GM12865 (cell line): ENCODE data around the gene PDE10A.

ENCODE experiments used
- DNase-seq: peaks from one replicate; pipeline ENCODE4 v3.0.0; 2010; ENCODE audit warnings: low read depth
- H3K4me3 ChIP-seq: 2 replicates; pipeline ENCODE4 v1.5.1; 2011; ENCODE audit warnings: mild to moderate bottlenecking, low read depth, low read length, control low read depth
- TF ChIP-seq, protein P1 (sequence below): IDR thresholded peaks from 2 replicates; pipeline ENCODE4 v1.5.1; 2011; ENCODE audit warnings: low read length, control low read depth, low read depth, inconsistent platforms; ENCODE audit not compliant: insufficient read depth; ENCODE audit errors: missing control alignments

PDE10A gene

GRCh38 chr6:165325609-165326008 is 337.4 kb downstream of the PDE10A start:
- TF ChIP-seq, protein P1, sequence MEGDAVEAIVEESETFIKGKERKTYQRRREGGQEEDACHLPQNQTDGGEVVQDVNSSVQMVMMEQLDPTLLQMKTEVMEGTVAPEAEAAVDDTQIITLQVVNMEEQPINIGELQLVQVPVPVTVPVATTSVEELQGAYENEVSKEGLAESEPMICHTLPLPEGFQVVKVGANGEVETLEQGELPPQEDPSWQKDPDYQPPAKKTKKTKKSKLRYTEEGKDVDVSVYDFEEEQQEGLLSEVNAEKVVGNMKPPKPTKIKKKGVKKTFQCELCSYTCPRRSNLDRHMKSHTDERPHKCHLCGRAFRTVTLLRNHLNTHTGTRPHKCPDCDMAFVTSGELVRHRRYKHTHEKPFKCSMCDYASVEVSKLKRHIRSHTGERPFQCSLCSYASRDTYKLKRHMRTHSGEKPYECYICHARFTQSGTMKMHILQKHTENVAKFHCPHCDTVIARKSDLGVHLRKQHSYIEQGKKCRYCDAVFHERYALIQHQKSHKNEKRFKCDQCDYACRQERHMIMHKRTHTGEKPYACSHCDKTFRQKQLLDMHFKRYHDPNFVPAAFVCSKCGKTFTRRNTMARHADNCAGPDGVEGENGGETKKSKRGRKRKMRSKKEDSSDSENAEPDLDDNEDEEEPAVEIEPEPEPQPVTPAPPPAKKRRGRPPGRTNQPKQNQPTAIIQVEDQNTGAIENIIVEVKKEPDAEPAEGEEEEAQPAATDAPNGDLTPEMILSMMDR = no peak
- H3K4me3 ChIP-seq = no peak overlapping the region
- DNase-seq = no peak

DNA sequence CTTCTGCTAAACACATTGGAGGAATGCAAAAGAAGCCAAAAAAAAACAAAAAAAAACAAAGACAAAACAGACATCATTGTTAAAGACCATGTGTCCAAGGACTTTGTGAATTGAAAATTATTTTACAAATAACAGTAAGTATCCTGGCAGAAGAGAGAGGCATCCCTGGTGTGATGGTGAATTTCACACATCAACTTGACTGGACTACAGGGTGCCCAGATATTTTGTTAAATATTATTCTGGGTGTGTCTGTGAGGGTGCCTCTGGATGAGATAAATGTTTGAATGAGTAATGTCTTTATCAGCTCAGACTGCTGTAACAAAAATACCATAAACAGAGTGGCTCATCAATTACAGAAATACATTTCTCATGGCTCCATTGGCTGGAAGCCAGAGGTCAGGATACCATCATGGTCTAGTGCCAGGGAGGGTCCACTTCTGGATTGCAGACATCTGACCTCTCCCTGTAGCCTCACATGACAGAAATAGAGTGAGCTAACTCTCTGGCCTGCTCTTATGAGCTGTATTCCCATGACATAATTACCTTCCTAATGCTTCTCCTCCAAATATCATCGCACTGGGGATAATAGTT is 341.4 kb downstream of the PDE10A start:
- H3K4me3 ChIP-seq = no peak overlapping the region
- TF ChIP-seq, protein P1 = no peak
- no peak for DNase-seq

- H3K4me3 ChIP-seq = no peak overlapping the region
- DNase-seq = no peak
- TF ChIP-seq, protein P1 = no peak
Observed at GRCh38 chr6:165321150-165321549, 341.9 kb downstream of the PDE10A start.

DNA sequence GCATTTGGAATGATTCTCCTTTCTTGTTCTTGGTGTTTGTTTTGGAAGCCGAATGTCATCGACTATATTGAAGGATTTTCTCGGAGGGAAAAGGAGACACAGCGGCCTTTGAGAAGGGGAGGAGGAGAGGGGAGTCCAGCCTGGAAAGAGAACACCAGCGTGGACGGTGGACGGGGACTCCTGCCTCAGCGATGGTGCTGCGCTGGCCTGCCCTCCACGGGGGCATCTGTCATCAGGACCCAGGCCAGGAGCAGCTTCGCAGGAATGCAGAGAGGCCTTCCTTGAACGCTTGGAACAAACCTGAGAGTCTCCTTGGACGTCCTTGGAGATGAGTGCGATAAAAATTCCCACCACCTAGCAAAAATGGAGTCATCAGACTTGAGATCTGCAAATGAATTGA is 345.3 kb downstream of the PDE10A start:
- H3K4me3 ChIP-seq = no peak overlapping the region
- DNase-seq = no peak
- TF ChIP-seq, protein P1 = no peak

GRCh38 chr6:165308926-165309731 is 353.9 kb downstream of the PDE10A start, which contains the start of gene C6orf118:
TSS of gene C6orf118 (minus strand) at chr6:165309605. CDS start at chr6:165309586, 19 bp downstream.
- TF ChIP-seq, protein P1 = no peak
- no peak for DNase-seq
- no peak within 1 kb of the TSS for H3K4me3 ChIP-seq

DNA sequence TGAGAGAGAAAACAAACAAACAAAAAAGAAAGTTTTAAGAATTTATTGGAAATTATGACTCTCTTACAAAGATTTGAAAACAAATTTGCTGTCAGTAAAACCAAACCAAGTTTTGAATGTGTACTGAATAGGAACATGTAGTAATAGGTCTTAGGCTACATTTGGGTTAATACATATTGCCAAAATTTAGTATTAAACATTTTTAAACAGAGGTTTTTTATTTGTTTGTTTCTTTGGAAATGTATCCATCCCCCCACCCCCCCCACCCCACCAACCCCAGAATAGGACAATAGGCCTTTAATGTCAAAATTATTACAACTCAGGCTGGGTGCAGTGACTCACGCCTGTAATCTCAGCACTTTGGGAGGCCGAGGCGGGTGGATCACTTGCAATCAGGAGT is 356.1 kb downstream of the PDE10A start:
- H3K4me3 ChIP-seq = no peak overlapping the region
- DNase-seq = no peak
- TF ChIP-seq, protein P1 = no peak
